ENCODE results near the gene OR52N4.

OR52N4 gene

DNA sequence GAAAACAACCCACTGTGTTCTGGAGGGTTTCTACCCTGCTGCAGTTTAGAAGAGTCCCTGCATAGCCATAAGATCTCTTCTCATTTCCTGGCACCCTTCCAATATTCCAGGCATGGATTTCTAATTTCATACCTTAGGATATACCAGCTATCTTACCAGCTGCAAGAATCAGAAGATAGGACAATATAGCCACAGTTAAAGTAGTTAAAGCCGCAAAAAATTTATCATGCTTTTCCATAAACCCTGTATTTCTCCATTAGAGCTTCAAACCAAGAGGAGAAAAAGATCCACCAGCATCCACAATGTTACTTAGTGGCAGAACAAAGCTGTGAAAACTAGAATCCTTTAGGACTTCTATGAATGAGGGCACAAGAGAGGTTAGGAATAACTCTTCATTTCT lies 26.4 kb upstream of the OR52N4 start:
- TF ChIP-seq ZFX (IDR thresholded peaks at IDR 0.05; ENCODE audit: borderline replicate concordance), result no peak
- TF ChIP-seq, protein P1, sequence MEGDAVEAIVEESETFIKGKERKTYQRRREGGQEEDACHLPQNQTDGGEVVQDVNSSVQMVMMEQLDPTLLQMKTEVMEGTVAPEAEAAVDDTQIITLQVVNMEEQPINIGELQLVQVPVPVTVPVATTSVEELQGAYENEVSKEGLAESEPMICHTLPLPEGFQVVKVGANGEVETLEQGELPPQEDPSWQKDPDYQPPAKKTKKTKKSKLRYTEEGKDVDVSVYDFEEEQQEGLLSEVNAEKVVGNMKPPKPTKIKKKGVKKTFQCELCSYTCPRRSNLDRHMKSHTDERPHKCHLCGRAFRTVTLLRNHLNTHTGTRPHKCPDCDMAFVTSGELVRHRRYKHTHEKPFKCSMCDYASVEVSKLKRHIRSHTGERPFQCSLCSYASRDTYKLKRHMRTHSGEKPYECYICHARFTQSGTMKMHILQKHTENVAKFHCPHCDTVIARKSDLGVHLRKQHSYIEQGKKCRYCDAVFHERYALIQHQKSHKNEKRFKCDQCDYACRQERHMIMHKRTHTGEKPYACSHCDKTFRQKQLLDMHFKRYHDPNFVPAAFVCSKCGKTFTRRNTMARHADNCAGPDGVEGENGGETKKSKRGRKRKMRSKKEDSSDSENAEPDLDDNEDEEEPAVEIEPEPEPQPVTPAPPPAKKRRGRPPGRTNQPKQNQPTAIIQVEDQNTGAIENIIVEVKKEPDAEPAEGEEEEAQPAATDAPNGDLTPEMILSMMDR (IDR thresholded peaks at IDR 0.05), result no peak
- no peak overlapping the region for H3K27ac ChIP-seq

DNA sequence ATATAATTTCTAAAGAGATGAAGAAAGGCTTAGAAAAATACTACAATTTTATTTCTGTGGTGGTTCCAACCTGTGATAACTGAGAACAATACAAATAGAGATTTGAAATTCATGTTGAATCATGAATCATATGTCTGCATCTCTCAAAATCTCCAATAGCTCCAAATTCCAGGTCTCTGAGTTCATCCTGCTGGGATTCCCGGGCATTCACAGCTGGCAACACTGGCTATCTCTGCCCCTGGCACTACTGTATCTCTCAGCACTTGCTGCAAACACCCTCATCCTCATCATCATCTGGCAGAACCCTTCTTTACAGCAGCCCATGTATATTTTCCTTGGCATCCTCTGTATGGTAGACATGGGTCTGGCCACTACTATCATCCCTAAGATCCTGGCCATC lies 17.6 kb upstream of the OR52N4 start, which contains the start of gene OR56B1:
Gene OR56B1 (plus strand): TSS at position 53 of the 400 bp plus-strand sequence. CDS start 69 bp downstream, at position 122.
- TF ChIP-seq, protein P1 (IDR thresholded peaks at IDR 0.05), result no peak
- TF ChIP-seq ZFX (IDR thresholded peaks at IDR 0.05; ENCODE audit: borderline replicate concordance), result no peak
- no peak within 1 kb of the TSS for H3K27ac ChIP-seq

DNA sequence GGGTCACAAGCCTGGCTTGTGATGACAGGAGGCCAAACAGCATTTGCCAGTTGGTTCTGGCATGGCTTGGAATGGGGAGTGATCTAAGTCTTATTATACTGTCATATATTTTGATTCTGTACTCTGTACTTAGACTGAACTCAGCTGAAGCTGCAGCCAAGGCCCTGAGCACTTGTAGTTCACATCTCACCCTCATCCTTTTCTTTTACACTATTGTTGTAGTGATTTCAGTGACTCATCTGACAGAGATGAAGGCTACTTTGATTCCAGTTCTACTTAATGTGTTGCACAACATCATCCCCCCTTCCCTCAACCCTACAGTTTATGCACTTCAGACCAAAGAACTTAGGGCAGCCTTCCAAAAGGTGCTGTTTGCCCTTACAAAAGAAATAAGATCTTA lies 17.0 kb upstream of the OR52N4 start:
- no peak overlapping the region for H3K27ac ChIP-seq
- TF ChIP-seq ZFX (IDR thresholded peaks at IDR 0.05; ENCODE audit: borderline replicate concordance), result no peak
- TF ChIP-seq, protein P1 (IDR thresholded peaks at IDR 0.05), result no peak

DNA sequence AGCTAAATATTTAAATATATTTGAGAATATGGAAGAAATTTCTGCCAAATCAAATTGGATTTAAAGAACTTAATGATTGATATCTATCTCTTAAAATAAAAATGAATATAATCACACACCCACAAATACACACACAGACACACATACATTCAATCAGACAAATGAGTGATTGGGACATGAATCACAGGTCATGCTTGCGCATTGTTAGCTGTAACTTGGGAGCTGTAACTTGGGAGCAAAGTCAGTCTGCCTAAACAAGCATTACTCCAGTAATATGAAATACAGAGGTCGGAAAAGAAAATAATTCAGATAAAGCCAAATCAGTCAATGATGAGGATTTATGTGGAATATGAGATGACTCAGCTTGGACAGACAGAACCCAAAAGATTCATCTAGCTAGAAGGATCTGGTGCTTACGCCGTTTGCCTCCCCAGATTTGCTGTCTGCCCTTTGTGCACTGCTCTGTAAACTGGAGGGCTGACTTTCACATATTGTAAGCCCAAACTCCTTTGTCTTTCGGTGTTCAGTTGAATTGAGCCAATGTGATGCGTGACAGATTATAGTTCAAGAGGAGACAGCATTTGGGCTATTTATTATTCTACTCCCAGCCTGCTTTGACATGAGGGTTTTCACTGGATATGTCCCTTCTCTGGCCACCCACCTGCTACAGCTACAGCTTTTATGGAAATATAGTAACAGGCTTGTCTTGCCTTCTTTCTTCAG lies 16.2 kb upstream of the OR52N4 start:
- H3K27ac ChIP-seq, result no peak overlapping the region
- TF ChIP-seq, protein P1 (IDR thresholded peaks at IDR 0.05), result no peak
- TF ChIP-seq ZFX (IDR thresholded peaks at IDR 0.05; ENCODE audit: borderline replicate concordance), result no peak

DNA sequence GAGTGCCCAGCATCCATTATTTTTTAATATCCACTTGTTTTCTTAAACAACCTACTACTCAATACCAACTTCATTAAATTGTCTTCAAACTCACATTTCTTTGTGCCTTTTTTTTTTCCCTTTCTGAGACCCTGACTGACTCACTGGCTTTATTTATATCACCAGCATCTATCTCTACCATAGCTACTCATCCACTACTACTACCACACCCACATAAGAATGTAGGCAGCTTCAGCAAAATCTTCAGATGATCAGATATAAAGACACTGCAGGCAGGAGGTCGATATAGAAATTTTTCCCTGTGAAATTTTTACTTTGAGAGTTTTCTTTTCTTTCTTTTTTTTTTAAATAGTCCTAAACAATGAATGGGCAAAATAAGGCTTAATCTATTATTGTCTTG lies 15.6 kb upstream of the OR52N4 start:
- TF ChIP-seq, protein P1 (IDR thresholded peaks at IDR 0.05), result no peak
- TF ChIP-seq ZFX (IDR thresholded peaks at IDR 0.05; ENCODE audit: borderline replicate concordance), result no peak
- no peak overlapping the region for H3K27ac ChIP-seq

DNA sequence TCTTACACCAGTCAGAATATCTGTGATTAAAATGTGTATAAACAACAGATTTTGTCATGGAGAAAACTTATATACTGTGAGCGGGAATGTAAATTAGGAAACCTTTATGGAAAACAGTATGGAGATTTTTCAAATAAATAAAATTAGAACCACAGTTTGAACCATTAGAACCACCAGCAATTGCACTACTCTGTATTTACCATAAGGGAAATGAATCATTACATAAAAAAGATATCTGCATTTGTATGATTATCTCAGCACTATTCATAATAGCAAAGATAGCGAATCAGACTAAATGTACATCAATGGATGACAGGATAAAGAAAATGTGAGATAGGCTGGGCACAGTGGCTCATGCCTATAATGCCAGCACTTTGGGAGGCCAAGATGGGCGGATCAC lies 7.4 kb upstream of the OR52N4 start:
- TF ChIP-seq ZFX (IDR thresholded peaks at IDR 0.05; ENCODE audit: borderline replicate concordance), result no peak
- TF ChIP-seq, protein P1 (IDR thresholded peaks at IDR 0.05), result no peak
- no peak overlapping the region for H3K27ac ChIP-seq

DNA sequence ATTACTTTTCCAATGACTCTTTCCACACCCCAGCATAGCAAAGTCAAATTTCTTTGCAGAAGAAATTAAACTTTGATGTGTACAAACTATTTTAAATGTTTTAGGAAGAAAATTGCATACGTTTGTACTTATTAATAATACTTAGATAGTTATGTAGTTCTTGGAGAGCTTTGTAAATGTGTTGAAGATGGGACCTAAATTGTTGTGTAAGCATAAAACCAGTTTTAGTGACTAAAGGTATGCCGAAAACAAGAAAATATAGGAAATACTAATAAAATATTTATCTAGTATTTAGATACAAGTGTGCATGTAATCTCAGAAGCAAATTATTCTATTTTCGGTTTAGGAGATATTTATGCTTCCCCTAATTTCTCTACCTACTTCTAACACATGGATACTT lies 4.2 kb upstream of the OR52N4 start:
- TF ChIP-seq ZFX (IDR thresholded peaks at IDR 0.05; ENCODE audit: borderline replicate concordance), result no peak
- TF ChIP-seq, protein P1 (IDR thresholded peaks at IDR 0.05), result no peak
- H3K27ac ChIP-seq, result no peak overlapping the region

All from 22Rv1 (cell line).